Erythroblast (primary cell): ENCODE measurements around the gene GRM2.

Experiments
- GATA1 ChIP-seq: IDR thresholded peaks from 2 replicates; pipeline ENCODE4 v1.6.1; 2011; ENCODE audit warnings: low read depth, mild to moderate bottlenecking, control low read depth, low read length, moderate library complexity
- POLR2A ChIP-seq: IDR thresholded peaks from 2 replicates; pipeline ENCODE4 v1.6.1; 2011; ENCODE audit warnings: mild to moderate bottlenecking, low read length

DNA sequence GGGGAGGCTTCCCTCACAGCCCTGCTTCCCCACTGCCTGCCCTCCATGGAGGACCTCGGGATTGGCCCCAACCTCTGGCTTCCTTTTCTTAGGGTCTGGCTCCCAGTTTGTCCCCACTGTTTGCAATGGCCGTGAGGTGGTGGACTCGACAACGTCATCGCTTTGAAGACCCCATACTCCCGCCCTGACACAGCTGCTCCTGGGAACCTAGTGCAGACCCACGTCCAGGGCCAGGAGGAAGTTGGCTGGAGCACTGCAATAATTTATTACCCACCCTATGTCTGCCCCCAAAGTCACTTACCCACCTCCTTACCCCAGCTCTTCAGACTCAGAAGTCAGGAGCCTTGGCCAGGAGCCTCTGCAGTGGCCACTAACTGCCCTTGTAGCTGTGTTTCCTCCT, 11.1 kb downstream of the GRM2 start:
- no peak for TF ChIP-seq POLR2A
- no peak for TF ChIP-seq GATA1
